Hematopoietic multipotent progenitor cell treated with erythropoietin and hydrocortisone succinate and interleukin-3 and kit ligand, for 17 days (in vitro differentiated cells): ENCODE measurements around the gene USP7.
"Not testable (repeated sequence)": the region's sequence is repeated elsewhere in the genome, so short reads cannot be mapped to it uniquely, and the experiment has no call there.

Experiments used
- DNase-seq: peaks from one replicate; pipeline ENCODE4 v3.0.0-alpha.2; 2015; ENCODE audit warnings: low spot score

Gene USP7

DNA sequence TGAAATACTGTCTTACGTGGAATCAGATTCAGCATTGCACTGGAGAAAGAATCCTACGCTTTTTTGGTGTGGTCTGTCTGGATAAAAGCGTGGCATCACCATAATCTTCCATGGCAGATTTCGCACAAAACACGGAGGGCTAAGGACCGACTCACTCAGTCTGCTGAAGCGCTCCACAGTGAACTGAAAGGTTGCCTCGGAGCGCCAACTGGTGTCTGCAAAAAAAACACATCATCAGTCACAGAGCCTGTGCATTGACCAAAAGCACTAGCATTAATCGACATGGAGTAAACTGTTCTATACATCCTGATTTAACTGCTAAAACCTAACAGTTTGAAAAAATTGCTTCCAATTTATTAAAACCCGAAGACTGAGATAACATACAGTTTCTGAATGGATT, 40.5 kb downstream of the USP7 start:
- no peak for DNase-seq

DNA sequence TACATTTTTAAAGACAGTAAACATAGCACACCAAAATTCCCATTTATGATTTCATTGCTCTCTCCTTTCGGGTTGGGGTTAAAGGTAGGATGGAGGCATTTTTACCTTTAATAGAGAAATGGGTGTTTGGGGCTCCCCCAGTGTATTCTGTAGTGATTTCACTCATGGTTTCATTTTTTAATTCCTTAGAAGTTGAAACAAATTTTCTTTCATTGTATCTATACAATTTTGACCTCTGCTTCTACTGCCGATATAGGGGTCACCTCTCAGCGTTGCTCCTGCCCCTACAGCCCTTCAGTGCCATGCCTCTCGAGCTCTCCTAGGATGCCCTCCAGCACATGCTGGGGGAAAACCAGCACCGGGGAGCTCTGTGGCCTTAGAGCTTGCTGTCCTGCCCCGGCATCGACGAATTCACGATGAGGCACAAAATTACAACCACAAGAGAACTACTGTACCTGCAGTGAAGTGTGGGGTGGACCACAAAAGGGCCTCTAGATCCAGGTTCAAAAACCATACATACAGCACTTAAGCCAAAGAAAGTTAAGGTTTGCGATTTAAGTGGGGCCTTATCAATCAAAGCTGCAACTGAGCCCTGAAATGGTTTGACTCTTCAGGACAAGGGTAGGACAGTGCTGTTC, 42.2 kb downstream of the USP7 start:
- no peak for DNase-seq

DNA sequence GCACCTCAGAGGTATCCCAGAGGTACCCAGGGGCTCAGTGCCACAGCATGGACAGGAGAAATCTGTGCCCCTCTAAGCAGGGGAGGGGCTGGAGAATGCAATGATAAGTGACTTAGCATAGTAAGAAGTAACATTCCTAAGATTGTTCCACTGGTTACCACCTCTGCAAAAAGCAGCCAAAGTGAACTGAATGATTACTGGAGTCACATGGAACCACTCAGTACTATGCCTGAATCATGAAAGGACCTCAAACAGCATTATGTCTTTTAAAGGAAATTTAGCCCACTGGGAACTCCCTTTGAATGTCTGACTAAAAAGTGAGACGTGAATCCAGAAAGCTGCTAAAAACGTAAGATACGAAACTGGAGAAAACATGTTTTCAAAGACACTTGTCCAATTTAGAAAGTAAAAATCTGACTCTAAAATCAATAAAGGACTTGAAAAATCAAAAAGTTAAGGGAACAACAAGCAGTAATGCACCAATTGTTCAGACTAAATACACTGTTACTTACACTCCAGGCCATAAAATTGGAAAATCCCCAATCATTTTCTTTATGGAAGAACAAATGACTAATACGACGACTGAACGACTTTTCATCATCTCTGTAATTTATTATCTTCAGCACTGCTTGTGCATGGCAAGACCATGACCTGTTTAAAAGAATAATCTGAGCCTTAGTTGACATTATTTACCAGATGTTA, 42.9 kb downstream of the USP7 start:
- no peak for DNase-seq

DNA sequence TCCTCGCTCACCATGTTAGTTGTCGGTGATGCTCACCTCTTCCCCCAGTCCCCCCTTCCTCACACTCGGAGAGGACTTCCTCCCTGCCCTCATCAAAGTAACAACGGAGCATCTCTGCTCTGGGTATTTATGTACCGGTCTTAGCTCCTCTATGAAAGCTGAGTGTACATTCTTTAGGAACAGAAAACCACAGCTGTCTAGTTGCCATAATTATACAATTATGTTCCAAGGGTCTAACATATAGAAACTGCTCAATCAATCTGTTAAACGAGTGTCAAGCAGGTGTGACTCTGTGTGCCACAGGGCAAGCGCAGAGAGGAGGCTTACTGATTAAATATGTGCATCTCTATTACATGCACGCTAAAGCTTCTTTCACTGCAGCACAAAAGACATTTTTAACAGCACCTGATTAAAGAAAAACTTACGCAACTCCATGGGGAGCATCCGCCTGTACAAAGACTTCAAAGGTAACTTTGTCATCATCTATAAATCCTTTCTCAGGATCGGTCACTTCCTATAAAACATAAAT, 43.7 kb downstream of the USP7 start:
- no peak for DNase-seq

DNA sequence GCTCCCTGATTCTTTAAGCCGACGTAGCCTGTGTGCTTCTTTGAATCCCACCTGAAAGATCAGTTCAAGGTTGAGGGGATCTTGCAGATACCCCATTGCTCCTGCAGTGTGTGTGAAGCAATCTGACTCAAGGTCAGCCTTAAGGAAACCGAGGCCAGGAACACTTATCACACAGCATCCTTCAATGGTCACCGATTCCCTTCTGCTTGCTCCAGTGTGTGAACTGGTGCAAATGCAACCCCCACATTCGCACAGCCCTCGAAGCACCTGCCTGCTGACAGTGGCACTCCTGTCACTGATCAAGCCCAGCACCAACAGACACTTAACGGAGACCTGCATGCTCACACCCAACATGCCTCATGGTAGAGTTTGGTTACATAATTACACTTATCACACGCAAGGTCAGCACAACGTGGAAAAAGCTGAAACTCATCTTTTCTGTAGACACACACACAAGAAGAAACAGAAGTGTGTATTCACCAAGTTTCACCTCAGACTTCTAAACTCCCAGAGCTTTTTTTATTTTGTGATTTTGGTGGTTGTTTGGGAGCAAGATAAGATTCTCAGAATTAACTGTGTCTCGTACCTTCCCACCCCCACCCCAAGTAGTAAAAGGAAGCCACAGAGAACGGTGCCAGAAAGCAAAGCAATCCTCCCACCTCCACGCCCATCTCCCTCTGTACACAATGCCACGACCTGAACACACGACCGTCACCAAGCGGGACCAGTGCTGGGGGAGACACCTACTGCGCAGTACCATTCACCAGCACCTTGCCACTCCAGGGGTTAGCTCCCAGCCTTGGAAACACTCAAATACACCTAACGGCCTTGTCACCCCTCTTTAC, 44.4 kb downstream of the USP7 start:
- DNase-seq, result no peak

DNA sequence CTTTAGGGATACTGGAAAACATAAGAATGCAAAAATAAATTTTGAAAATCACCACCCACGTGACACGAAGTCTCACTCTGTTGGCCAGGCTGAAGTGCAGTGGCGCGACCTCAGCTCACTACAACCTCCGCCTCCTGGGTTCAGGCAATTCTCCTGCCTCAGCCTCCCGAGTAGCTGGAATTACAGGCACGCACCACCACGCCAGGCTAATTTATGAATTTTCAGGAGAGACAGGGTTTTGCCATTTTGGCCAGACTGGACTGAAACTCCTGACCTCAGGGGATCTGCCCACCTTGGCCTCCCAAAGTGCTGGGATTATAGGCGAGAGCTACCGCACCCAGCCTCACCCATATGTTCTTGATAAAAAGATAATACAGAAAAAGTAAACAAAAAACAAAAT, 46.4 kb downstream of the USP7 start:
- DNase-seq, result not testable (repeated sequence)

DNA sequence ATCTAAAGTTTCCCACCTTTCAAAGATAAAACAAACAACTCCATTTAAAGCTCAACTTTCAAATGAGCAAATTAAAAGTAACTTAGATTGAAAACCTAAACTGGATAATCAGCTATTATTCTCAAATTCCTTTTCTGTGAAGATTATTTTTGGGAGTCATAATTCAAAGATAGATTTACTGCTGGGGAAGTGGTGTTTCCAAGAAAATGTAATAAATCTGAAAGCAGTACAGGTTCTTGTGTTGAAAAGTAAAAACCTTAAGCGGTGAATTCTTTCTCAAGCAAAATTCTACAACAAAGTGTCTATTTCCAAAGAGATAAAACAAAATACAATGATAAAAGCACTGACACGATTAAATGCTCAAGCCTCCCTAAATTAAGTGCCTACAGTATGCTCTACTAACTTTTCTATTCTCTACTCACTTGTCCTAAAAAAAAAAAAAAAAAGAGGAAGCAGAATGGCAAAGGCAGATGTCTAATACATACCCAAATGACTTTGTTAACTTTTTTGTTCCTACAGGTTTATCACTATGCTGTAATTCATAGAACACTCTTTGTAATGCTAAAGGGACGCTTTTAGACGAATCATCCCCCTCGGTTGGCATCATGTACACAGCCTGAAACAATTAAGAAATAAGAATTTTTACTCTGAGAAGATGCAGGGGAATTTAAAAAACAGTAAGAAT, 47.0 kb downstream of the USP7 start:
- no peak for DNase-seq

DNA sequence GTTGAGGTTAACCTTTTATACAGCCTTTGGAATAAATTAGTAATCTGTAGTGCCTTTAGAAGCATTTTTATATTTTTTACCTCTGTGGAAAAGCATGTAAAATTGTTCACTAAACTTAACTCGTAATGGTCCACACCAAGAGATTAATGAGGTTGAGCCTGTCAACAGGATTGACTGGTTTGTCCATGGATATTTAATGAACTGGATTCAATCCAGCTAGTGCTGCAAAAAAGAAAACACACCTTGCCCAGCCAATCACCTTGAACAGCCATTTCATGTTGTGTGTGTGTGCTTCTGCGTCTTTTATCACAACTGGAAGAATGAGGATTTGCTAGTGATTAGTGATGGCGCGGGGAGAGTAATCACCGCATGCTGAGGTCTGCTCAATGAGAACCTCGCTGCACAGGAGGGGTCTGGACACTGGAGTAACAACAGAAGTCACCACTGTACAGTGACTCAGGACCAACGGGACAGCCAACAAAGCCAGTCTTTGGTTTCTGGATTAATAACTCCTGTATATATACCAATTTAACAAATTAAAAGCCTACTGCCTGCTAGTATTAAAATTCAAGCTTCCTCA, 47.9 kb downstream of the USP7 start:
- no peak for DNase-seq

DNA sequence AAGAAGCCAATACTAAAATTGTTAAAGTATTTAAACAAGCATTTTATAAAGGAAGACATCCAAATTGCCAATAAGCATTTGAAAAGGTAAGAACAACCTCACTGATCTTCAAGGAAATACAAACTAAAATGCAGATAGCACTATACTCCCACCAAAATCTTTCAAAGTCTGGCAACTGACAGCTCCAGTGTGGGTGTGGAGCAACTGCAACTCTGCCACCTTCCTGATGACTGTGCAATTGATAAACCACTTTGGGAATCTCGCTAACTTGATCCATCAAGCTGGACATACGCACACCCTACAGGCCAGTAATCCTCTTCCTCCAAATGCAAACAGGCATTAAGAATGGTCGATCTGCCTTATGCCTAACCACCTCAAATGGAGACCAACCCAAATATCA, 49.6 kb downstream of the USP7 start:
- DNase-seq, result no peak

DNA sequence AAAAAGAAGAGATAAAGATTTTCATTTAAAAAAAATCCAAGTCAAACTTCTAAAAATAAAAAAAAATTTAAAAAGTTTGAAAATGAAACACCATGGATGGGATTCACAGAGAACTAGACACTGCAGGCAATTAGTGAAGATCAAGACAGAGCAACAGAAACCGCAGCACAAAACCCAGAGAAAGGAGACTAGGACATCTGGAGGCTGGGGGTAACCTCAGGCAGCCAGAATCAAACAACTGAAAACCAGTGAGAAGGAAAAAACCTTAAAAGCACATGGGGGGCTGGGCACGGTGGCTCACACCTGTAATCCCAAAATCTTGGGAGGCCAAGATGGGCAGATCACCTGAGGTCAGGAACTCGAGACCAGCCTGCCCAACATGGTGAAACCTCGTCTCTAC, 50.9 kb downstream of the USP7 start:
- DNase-seq, result no peak

DNA sequence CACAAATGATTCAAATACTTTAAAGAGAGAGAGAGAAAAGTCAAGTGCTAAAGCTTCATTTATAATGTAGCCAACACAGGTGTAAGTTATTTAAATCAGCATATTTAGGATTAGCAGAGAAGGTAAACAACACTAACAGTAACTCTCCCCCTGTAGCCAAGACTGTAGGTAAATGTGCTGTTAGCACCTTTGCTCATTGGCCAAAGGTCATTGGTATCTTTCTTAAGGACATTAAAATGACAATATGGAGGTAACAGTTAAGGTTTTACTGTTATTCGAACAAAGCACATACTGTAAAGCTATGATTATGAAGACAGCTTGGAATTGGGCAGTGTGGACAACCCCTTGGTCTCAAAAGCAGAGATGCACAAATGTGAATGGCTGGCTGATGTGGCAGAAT, 52.9 kb downstream of the USP7 start:
- DNase-seq, result no peak

DNA sequence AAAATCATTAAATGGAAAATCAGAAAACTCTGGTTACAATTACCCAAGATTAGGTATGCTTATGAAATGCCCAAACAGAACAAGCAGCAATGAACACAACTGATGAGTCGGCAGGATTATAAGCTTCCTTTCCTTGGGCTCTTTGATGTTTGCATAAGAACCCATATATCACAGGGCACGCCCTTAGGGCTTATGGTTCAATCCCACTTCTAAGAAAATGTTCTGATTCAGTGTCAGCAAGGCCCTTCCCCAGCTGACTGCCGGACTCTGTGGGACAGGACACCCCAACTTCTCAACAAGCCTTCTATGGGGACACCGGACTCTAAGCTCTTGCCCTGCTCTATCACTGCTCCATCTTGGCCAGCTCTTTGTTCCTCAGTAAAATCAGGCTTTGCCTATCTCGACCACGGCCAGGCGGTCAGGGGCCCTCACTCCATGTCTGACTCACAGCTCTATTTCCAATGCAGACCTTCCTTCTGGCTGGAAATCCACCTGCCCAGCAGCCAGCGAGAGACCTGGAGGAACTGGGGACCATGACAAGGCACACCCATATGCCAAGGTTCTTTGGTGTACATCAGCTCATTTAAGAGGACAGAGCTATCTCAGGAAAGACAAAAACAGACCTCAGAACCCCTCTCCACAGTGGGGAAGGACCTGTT, 54.8 kb downstream of the USP7 start:
- DNase-seq, result no peak

DNA sequence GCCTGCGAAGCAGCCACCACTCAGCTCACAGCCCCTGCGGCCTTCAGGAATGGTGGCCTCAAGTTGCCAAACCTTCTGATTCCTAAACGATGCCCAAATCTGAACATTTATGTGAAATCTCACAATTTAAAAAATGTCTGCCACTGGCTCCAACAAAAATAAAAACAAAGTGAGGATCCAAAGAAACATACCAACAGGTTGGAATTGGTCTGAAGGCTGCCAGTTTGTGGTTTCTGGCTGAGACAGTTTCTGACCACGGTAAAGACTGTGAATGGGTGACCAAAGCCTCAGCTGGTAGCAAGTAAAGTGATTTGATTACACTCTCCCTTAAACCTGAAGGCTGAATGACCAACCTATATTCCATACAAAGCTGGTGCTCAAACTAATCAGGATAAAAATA, 56.6 kb downstream of the USP7 start:
- no peak for DNase-seq

DNA sequence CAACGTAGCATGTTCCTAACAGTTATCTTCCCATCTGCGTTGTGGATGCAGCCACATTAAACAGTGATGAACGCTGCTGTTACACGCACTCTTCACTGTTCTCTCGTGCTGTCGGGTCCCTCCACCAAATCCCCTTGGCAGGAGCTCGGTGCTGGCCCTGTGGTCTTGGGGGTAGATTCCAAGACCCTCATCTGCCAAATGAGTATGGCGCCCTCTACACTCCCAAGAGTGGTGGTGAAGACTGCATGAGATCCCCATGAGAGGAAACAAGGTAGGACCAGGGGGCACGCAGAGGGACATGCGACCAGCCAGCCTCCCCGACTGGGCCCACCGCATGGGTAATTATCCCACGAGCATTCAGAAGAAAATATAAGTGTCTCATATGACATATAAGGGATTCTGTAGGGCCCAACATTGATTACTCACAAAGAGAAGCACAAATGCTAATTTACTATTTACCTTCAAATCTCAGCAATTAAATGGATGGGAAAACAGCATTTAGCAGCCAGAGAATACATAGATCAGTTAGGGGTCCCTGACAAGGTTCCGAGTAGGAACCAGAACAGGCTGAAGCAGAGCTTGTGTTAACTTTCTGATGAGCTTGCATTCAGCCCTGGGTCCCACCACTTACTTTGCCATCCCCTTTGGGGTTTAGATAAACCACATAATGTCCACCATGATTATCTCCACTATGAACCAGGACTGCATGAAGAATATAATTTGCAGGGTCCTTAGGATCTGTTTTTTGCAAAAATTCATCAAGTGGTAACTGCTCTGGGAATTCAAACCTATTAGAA, 57.7 kb downstream of the USP7 start:
- no peak for DNase-seq

DNA sequence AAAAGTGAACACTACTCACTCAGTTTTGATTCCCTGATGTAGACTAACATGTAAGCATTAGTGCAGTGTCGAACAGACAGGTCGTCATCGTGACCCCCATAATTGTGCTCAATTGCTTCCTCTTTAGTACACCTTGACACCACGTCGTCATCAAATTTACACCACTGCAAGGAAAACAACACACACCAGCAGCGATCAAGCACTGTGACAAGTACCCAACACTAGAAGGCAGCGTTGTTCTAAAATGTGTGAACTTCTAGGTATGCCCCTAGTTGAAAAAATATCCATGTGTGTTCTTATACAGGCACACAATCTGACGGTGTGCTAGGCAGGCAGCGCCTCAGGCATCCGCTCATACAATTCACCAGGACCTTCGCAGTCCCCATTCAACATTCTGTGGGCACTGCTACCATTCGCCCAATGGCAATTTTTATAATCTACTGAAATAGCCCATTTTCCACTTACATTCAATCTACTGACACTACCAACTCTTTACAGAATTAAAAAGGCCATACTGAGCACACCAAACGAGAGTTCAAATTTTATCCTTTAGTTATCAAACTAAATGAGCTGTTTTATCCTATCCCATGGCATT, 58.4 kb downstream of the USP7 start:
- peak; percentile 63 for DNase-seq

DNA sequence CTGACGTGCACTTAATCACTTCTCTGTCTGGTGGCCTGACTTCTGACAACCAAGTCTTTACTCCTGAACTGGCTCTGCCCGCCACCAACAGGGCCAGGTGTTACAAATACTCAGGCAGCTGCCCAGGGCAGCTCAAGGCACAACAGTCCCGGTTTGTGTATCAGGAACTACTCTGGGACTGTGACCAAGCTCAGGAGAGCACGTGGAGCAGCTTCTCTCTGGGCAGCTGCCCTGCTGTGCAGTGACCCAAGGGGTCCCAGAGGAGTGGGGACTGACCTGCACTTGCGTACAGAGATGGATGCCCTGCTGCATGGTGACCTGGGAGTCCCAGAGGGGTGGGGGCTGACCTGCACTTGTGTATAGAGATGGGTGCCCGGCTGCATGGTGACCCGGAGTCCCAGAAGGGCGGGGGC, 59.7 kb downstream of the USP7 start:
- no peak for DNase-seq

DNA sequence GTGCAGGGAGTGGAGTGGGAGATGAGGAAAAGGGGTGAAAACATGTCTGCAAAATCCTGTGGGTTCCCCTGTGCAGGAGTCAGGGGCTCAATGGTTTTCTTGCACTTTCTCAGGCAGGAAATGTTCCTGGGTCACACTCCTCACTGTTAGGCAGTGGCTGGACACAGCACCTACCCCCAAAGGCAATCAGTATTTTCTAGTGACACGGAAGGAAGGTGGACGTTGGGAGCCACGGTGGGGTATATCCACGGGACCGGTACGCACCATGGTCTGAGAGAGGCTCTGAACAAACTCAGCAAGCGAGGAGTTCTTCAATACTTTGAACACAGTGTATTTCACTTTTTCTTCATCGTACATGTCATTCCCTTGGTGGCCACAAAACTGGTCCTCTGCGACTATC, 60.7 kb downstream of the USP7 start:
- no peak for DNase-seq

DNA sequence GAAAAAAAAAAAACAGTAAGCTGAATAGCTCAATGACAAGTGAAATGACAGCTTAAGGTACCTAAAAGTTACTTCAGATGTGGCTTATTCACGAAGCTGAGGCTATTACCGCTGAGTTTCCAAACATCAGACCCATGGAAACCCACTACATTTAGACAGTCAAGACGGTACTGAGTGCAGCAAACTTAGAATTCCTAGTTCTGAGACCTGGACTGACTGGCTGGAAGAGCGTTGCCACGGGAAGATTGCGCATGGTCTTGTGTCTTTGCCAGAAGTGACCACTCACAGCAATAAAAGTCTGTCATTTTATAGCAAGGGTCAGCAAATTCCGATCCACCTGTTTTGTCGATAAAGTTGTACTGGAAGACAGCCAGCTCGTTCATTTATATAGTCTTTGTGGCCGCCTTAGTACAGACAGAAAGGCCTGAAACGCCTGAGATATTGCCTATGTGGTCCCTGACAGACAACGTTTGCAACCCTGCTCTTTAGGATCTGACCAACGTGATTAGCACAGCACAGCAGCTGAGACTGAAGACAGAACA, 62.3 kb downstream of the USP7 start:
- no peak for DNase-seq

DNA sequence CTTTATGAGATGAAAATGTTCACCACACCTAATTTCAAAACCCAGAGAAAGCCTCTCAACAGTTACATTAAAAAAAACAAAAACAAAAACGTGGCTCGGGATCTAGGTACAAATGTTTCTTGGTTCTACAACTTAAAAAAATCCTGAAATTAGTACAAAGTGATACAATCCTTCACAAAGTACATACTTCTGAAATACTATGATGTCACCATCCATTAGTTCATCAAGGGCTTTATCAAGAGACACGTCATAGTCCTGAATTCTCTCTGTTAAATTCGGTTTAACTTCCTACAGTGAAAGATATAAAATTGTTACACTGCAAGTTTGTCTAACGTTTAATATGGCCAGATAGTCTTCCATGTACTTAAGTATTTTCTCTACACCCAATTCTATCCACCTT, 63.4 kb downstream of the USP7 start:
- DNase-seq, result no peak
